ENCODE results near the gene MDM4.

MDM4 gene

GRCh38 chr1:204491655-204492054, 24.6 kb upstream of the MDM4 start:
- no peak for DNase-seq (ENCODE audit: low read depth in 2 of 2, low spot score in 1 of 2)

GRCh38 chr1:204493145-204493983, 22.8 kb upstream of the MDM4 start:
- no peak for DNase-seq (ENCODE audit: low read depth in 2 of 2, low spot score in 1 of 2)

GRCh38 chr1:204493984-204494280, 22.3 kb upstream of the MDM4 start:
- peak in 1 of 2 donors; percentile 18 for DNase-seq (ENCODE audit: low read depth in 2 of 2, low spot score in 1 of 2)

GRCh38 chr1:204494281-204495077, 21.7 kb upstream of the MDM4 start, which contains the start of gene PIK3C2B:
PIK3C2B (minus strand) TSS chr1:204494805; CDS start chr1:204469802, 25,003 bp downstream.
- DNase-seq (ENCODE audit: low read depth in 2 of 2, low spot score in 1 of 2) = peak in 1 of 2 donors; percentile 38

- DNase-seq (ENCODE audit: low read depth in 2 of 2, low spot score in 1 of 2) = no peak
Observed at GRCh38 chr1:204495078-204495753, 21.0 kb upstream of the MDM4 start.

- DNase-seq (ENCODE audit: low read depth in 2 of 2, low spot score in 1 of 2) = no peak
Observed at GRCh38 chr1:204495777-204496176, 20.4 kb upstream of the MDM4 start.

GRCh38 chr1:204498981-204499380, 17.2 kb upstream of the MDM4 start:
- no peak for DNase-seq (ENCODE audit: low read depth in 2 of 2, low spot score in 1 of 2)

GRCh38 chr1:204499511-204500468, 16.4 kb upstream of the MDM4 start:
- DNase-seq (ENCODE audit: low read depth in 2 of 2, low spot score in 1 of 2) = no peak

GRCh38 chr1:204502241-204502640, 14.0 kb upstream of the MDM4 start:
- no peak for DNase-seq (ENCODE audit: low read depth in 2 of 2, low spot score in 1 of 2)

- DNase-seq (ENCODE audit: low read depth in 2 of 2, low spot score in 1 of 2) = no peak
Observed at GRCh38 chr1:204503122-204503912, 12.9 kb upstream of the MDM4 start.

GRCh38 chr1:204503913-204504519, 12.2 kb upstream of the MDM4 start:
- no peak for DNase-seq (ENCODE audit: low read depth in 2 of 2, low spot score in 1 of 2)

- DNase-seq (ENCODE audit: low read depth in 2 of 2, low spot score in 1 of 2) = no peak
Observed at GRCh38 chr1:204505674-204506200, 10.5 kb upstream of the MDM4 start.

GRCh38 chr1:204506201-204506968, 9.8 kb upstream of the MDM4 start:
- peak in 1 of 2 donors; percentile 46 for DNase-seq (ENCODE audit: low read depth in 2 of 2, low spot score in 1 of 2)

GRCh38 chr1:204506969-204507316, 9.3 kb upstream of the MDM4 start:
- DNase-seq (ENCODE audit: low read depth in 2 of 2, low spot score in 1 of 2) = peak; percentile 70 to 83

GRCh38 chr1:204507317-204508105, 8.7 kb upstream of the MDM4 start:
- DNase-seq (ENCODE audit: low read depth in 2 of 2, low spot score in 1 of 2) = no peak

- no peak for DNase-seq (ENCODE audit: low read depth in 2 of 2, low spot score in 1 of 2)
Observed at GRCh38 chr1:204509186-204509635, 7.0 kb upstream of the MDM4 start.

- DNase-seq (ENCODE audit: low read depth in 2 of 2, low spot score in 1 of 2) = no peak
Observed at GRCh38 chr1:204511366-204511765, 4.8 kb upstream of the MDM4 start.

Data from stimulated activated CD8-positive, alpha-beta memory T cell treated with anti-CD3 and anti-CD28 coated beads, Interleukin-4, amount 100 ng/mL, for 1 hour (primary cell).